Immature natural killer cell (primary cell): ENCODE results near the gene BTBD7. TPM values are rescaled to one million over a fixed set of nuclear protein-coding genes. Genes with fewer than 3 reads are reported as not detected.

Source experiments
- DNase-seq, 3 donors: peaks; one replicate each; pipeline ENCODE4 v3.0.0; 2022; ENCODE audit warnings: mixed read lengths in 1 of 3
- H3K27ac Mint-ChIP-seq, 6 donors: one replicate each; pipeline ENCODE4 v1.8.0; 2020; ENCODE audit warnings: mixed read lengths in 6 of 6, mild to moderate bottlenecking in 5 of 6, inconsistent platforms in 4 of 6, moderate library complexity in 3 of 6
- H3K27me3 Mint-ChIP-seq, 3 donors: one replicate each; pipeline ENCODE4 v1.8.0; 2020 to 2021; ENCODE audit warnings: low read depth in 3 of 3, mild to moderate bottlenecking in 3 of 3, mixed read lengths in 3 of 3, moderate library complexity in 3 of 3, inconsistent platforms in 1 of 3
- H3K36me3 Mint-ChIP-seq, 3 donors: one replicate each; pipeline ENCODE4 v1.8.0; 2020; ENCODE audit warnings: mixed read lengths in 3 of 3, inconsistent platforms in 2 of 3, mild to moderate bottlenecking in 2 of 3
- H3K4me1 Mint-ChIP-seq, 2 donors: one replicate each; pipeline ENCODE4 v1.8.0; 2020; ENCODE audit warnings: inconsistent platforms in 2 of 2, mild to moderate bottlenecking in 2 of 2, mixed read lengths in 2 of 2, moderate library complexity in 1 of 2
- H3K4me3 Mint-ChIP-seq, 5 donors: one replicate each; pipeline ENCODE4 v1.8.0; 2020; ENCODE audit warnings: mild to moderate bottlenecking in 5 of 5, mixed read lengths in 5 of 5, inconsistent platforms in 3 of 5, moderate library complexity in 3 of 5
- H3K9me3 Mint-ChIP-seq, 6 donors: one replicate each; pipeline ENCODE4 v1.8.0; 2020; ENCODE audit warnings: mild to moderate bottlenecking in 6 of 6, mixed read lengths in 6 of 6, inconsistent platforms in 4 of 6, moderate library complexity in 3 of 6
- polyA plus RNA-seq, 3 donors: library from polyadenylated mRNA; unstranded; fragments of 300-500 nt; fragmentation: Illumina TruSeq; gene quantifications; one replicate each; pipeline ENCODE4 v1.2.3, GENCODE V29; 2021

BTBD7 gene
- polyA plus RNA-seq, 3 donors from 2014 or later = 6.2 to 11.6 (median 10.6) TPM

DNA sequence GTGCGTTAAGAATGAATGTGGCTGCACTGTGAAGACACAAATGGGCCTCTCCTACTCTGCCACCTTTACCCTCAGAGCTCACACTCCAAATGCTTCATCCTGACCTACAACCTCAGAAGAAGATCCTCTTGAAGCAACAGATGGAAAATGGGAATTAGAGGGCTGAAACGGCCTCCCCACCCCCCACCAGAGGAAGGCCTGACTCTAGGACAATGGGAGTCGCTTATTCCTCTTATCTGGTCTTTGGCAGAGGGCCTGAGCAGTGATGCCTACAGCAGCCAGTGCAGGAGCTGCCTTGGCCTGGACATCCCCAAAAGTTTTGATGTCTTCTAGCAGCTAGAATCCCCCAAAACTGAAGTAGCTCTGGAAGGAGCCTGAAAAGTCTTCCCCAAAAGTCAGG is 29.2 kb downstream of the BTBD7 start:
- Mint-ChIP-seq H3K27me3 (peaks cover 0 to 2% (median 0%) of the 10 kb centered on the region in 3 donors), H3K4me1 (peaks cover 51 to 78% of the 10 kb centered on the region in 2 donors), H3K36me3 (no peaks in the 10 kb centered on the region), H3K9me3 (no peaks in the 10 kb centered on the region), H3K4me3 (no peak overlapping the region), H3K27ac (peak overlapping the region in 2 of 6 donors; percentile 45 to 51)
- no peak for DNase-seq

DNA sequence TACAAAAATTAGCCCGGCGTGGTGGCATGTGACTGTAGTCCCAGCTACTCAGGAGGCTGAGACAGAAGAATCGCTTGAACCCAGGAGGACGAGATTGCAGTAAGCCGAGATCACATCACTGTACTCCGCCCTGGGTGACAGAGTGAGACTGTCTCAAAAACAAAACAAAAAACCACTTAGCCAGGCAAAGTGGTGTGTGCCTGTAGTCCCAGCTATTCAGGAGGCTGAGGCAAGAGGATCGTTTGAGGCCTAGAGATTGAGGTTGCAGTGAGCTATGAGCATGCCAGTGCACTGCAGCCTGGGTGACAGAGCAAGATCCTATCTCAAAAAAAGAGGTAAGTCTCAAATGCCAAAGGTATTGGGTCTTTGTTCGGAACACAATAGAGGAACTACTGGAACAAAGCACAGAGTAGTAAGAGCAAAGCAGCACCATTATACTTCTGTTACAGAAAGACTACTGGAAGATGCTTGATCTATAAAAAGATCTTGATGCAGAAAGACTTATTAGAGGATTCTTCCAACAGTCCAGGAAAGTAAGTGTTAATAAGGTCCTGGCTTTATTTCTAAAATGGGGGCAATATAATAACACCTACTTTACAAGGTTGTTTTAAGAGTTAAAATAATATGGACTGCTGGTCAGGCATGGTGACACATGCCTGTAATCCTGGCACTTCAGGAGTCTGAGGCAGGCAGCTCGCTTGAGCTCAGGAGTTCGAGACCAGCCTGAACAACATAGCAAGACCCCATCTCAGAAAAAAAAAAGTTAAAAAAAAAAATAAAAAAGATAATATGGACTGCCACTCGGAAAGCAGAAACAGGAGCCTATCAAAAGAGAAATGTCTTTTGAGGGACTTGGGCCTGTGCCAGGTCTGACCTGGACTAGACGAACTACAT is 29.9 kb downstream of the BTBD7 start:
- no peak overlapping the region for H3K27ac Mint-ChIP-seq
- no peaks in the 10 kb centered on the region for H3K9me3 Mint-ChIP-seq
- peaks cover 0 to 2% (median 0%) of the 10 kb centered on the region in 3 donors for H3K27me3 Mint-ChIP-seq
- DNase-seq = no peak
- no peaks in the 10 kb centered on the region for H3K36me3 Mint-ChIP-seq
- H3K4me3 Mint-ChIP-seq = no peak overlapping the region
- peaks cover 51 to 81% of the 10 kb centered on the region in 2 donors for H3K4me1 Mint-ChIP-seq

DNA sequence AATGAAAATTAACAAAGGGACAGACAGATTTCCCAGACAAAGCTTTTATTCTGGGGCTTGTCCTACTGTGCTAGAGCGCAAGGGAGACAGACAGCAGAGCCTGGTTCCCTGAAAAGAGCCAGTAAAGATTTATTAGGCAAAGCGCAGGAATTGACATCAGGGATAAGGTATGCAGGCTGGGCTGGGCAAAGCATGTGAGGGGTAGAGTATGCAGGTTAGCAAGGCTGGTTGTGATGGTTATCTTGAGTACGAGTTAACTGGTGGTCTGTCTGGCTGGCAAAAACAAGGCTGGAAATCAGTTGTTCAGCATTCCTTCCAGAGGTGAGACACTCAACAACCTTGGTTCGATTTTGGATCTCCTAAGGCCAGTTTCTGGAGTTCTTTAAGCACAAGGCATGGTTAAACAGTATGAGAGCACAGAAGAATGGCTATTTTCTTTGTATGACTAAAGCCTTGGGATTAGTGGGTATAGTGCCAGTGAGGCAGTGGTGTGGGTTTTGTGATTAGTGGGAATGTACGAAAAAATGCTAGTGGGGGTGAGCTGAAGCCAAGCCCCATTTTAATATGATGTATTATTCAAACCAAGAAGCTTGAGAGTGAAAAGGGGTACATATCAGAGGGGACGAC is 30.9 kb downstream of the BTBD7 start:
- Mint-ChIP-seq H3K36me3 (no peaks in the 10 kb centered on the region), H3K27me3 (peaks cover 0 to 2% (median 0%) of the 10 kb centered on the region in 3 donors), H3K9me3 (no peaks in the 10 kb centered on the region), H3K27ac (peak overlapping the region in 1 of 6 donors; percentile 26), H3K4me1 (peaks cover 47 to 80% of the 10 kb centered on the region in 2 donors), H3K4me3 (no peak overlapping the region)
- DNase-seq = no peak

DNA sequence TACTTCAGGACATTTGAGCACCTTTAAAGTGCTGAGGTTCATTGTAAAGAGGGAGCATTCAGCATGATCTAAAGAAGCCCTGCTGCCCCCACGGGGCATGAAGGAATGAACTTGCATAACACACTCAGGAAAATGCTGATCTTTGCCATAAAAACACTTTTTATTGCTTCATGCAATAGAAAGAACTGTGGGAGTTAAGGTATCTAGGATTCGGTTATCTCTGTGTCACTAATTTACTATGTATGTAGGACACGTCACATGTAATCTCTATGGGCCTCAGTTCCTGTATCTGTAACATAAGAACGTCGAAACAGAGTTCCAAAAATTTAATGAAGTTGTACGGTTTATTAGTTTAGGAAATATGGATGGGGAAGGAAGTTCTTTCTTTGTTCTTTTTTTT is 33.0 kb downstream of the BTBD7 start:
- Mint-ChIP-seq H3K9me3 (no peaks in the 10 kb centered on the region), H3K4me3 (no peak overlapping the region), H3K4me1 (peaks cover 39 to 85% of the 10 kb centered on the region in 2 donors), H3K36me3 (no peaks in the 10 kb centered on the region), H3K27me3 (peaks cover 0 to 2% (median 0%) of the 10 kb centered on the region in 3 donors), H3K27ac (no peak overlapping the region)
- DNase-seq = no peak

GRCh38 chr14:93299416-93299815 is 33.4 kb downstream of the BTBD7 start:
- Mint-ChIP-seq H3K4me1 (peaks cover 36 to 84% of the 10 kb centered on the region in 2 donors), H3K9me3 (no peaks in the 10 kb centered on the region), H3K4me3 (no peak overlapping the region), H3K27me3 (peaks cover 0 to 2% (median 0%) of the 10 kb centered on the region in 3 donors), H3K36me3 (peaks cover 0 to 2% (median 1%) of the 10 kb centered on the region in 3 donors), H3K27ac (no peak overlapping the region)
- no peak for DNase-seq

DNA sequence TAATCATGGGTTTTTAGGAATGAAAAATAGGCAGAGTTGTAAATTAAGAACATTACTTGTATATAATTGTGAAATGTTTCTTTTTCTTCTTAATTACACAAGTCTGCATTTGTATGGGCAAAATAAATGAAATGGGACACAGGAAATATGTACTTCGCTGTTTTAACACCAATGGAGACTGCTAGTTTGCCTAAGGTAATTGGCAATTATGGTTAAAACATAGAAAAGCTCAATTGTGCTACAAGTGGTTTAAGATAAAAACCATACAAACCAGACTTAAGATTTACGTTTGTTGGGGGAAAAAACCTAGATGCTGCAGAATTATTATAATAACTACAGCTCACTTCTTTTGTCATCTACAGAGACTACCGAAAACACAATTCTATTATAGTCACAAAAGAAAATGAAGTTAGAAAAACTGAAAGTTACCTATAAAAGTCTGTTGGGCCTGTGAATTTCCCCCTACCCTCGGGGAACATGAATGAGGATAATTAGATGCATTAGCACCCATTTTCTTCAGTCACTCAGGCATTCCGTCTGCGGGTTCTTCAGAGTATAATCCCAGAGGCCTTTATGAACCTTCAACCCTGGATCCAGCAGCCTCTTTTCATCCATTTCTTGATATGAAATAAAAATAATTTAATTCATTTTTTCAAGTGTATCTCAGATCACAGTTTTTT is 37.2 kb downstream of the BTBD7 start:
- peaks cover 8 to 13% (median 9%) of the 10 kb centered on the region in 3 donors for H3K36me3 Mint-ChIP-seq
- H3K27ac Mint-ChIP-seq = no peak overlapping the region
- no peaks in the 10 kb centered on the region for H3K9me3 Mint-ChIP-seq
- H3K4me3 Mint-ChIP-seq = no peak overlapping the region
- peaks cover 25 to 77% of the 10 kb centered on the region in 2 donors for H3K4me1 Mint-ChIP-seq
- no peak for DNase-seq
- H3K27me3 Mint-ChIP-seq = peaks cover 0 to 1% (median 0%) of the 10 kb centered on the region in 3 donors

DNA sequence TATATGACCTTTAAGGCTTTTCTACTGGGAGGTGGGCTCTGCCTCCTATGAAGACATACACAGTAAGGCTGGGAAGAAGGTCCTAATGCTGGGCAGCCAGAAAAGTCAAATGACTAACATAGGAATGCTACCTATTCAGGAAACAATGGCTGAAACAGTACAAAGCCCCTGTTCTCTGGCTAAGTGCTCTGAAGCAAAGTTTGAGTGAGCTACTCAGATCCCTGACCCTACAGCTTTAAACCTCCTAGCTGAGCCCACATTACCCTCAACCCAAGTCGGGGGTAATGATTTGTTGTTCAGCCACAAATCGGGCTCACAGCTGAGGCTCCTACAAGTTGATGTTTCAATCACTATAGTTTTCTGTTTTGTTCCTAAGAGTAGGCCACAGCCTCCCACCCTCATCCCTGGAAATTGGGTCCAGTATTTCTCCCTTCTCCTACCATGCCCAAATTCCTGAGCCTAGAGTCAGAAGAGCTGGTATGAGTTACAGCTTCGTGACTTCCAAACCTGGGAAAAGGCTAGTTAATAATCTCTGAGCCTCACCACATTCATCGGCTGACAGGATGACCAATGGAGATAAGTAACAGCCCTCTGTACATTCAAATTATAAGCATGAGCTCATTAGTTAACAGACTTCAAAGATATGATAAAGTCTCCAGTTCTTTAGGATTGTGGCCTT is 46.5 kb downstream of the BTBD7 start:
- H3K4me3 Mint-ChIP-seq = no peak overlapping the region
- H3K36me3 Mint-ChIP-seq = peaks cover 0 to 12% (median 8%) of the 10 kb centered on the region in 3 donors
- no peaks in the 10 kb centered on the region for H3K9me3 Mint-ChIP-seq
- no peak overlapping the region for H3K27ac Mint-ChIP-seq
- no peak for DNase-seq
- H3K27me3 Mint-ChIP-seq = no peaks in the 10 kb centered on the region
- peaks cover 4 to 17% of the 10 kb centered on the region in 2 donors for H3K4me1 Mint-ChIP-seq

DNA sequence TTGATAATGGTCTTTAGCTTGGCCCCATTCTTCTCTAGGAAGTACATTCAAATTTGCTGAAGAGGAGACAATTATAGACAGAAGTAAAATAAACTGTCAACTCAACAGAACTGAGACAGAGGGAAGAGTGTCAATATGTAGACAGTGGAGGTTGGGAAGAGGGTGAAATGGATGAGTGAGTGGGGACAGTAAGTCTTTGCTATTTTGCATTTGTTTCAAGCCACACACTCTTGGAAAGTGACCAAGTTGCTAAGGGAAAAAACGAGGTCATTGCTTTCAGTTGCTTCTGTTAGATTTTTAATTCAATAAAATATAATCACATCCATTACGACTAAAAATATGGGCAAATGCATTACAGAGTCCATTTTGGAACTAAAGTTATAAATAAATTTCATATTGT is 47.8 kb downstream of the BTBD7 start:
- Mint-ChIP-seq H3K27me3 (no peaks in the 10 kb centered on the region), H3K36me3 (peaks cover 0 to 12% (median 8%) of the 10 kb centered on the region in 3 donors), H3K27ac (no peak overlapping the region), H3K4me1 (peaks cover 4 to 23% of the 10 kb centered on the region in 2 donors), H3K9me3 (no peaks in the 10 kb centered on the region), H3K4me3 (no peak overlapping the region)
- no peak for DNase-seq

DNA sequence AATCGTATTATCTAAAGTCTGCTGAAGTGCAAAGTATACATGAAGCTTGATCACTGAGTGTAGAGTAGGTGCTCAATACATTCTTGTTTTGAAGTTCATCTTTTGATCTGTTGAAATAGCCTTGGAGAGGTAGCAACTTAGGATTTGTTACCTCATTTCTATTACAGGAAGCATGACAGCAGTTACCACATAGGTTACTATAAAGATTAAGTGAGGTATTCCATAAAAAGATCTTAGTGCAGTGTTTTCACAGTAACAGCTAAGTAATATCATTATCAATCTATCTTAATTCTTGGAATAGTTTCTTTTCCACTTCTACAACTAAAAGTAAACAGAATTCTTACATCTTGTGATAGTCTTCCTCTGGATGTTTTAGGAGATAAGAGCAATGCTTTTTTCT is 50.9 kb downstream of the BTBD7 start:
- Mint-ChIP-seq H3K9me3 (no peaks in the 10 kb centered on the region), H3K27me3 (no peaks in the 10 kb centered on the region), H3K4me1 (peaks cover 9 to 12% of the 10 kb centered on the region in 2 donors), H3K36me3 (peaks cover 0 to 4% (median 3%) of the 10 kb centered on the region in 3 donors), H3K4me3 (no peak overlapping the region), H3K27ac (no peak overlapping the region)
- DNase-seq = no peak

- H3K4me1 Mint-ChIP-seq = peaks cover 9 to 12% of the 10 kb centered on the region in 2 donors
- H3K4me3 Mint-ChIP-seq = no peak overlapping the region
- H3K36me3 Mint-ChIP-seq = peaks cover 0 to 4% (median 3%) of the 10 kb centered on the region in 3 donors
- no peaks in the 10 kb centered on the region for H3K9me3 Mint-ChIP-seq
- H3K27me3 Mint-ChIP-seq = no peaks in the 10 kb centered on the region
- no peak for DNase-seq
- H3K27ac Mint-ChIP-seq = no peak overlapping the region
Measured at GRCh38 chr14:93280743-93281142, 52.1 kb downstream of the BTBD7 start.

DNA sequence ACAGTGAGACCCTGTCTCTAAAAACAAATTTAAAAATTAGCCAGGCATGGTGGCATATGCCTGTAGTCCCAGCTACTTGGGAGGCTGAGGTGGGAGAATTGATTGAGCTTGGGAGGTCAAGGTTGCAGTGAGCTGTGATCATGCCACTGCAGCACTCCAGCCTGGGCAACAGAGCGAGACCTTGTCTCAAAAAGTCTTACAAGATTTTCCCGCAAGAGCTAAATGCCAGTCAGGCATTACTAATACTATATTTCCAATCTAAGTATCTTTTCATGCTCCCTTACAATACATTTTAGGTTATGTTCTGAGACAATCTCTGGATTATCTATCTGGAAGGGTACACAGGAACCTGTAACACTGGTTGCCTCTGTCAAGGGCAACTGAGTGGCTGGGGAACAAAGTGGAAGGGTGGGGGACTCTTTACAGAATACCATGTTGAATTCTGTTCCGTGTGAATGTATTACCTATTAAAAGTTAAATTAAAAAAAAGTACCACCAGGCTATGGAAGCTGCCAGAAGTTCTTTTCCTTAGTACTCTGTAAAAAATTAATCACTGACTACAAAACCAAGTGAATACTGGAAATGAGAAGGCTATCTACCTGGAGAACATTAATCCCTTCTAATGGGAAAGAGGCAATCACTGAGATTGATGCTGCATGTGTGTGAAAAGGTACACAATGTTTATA is 56.7 kb downstream of the BTBD7 start:
- no peak overlapping the region for H3K27ac Mint-ChIP-seq
- H3K36me3 Mint-ChIP-seq = peaks cover 0 to 3% (median 0%) of the 10 kb centered on the region in 3 donors
- peaks cover 5% of the 10 kb centered on the region in 2 donors for H3K4me1 Mint-ChIP-seq
- no peaks in the 10 kb centered on the region for H3K9me3 Mint-ChIP-seq
- H3K27me3 Mint-ChIP-seq = no peaks in the 10 kb centered on the region
- no peak for DNase-seq
- H3K4me3 Mint-ChIP-seq = no peak overlapping the region

DNA sequence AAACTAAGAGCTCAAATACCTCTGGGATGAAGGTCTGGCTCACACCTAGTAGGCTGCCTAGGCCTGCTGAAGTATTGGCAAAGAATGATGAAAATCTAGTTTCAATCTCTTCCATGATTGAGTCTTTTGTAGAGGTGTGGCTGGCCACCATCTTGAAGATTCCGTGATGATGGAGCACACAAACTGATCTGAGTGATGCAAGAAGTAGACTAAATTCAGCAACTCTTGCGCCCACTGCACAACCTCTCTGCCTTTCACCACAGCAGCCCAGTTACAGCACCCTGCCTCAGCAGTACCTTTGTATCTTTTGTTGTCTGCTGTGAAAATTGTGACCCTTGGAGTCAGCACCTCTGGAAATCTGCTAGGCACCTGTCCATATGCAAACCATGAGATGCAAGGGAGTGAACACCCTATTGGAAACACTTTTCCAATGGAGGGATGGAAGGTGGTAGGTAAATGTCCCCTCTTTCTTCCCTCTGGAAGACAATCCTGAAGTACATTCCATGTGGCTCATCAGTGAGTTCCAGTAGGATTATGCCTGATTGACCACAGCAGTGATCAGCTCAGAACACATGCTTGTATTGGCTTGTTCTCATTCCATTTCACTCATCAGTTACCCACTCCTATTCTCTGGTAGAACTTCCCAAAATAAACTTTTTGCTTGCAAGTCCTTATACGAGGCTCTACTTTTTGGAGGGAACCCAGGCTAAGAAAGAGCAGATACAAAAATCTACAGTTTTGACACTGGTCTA is 58.6 kb downstream of the BTBD7 start:
- peaks cover 0 to 2% (median 0%) of the 10 kb centered on the region in 3 donors for H3K27me3 Mint-ChIP-seq
- no peaks in the 10 kb centered on the region for H3K9me3 Mint-ChIP-seq
- peak overlapping the region in 1 of 6 donors; percentile 40 for H3K27ac Mint-ChIP-seq
- DNase-seq = no peak
- H3K4me3 Mint-ChIP-seq = no peak overlapping the region
- peaks cover 0 to 3% (median 0%) of the 10 kb centered on the region in 3 donors for H3K36me3 Mint-ChIP-seq
- peaks cover 0 to 5% of the 10 kb centered on the region in 2 donors for H3K4me1 Mint-ChIP-seq
